ENCODE results near the gene PIP5K1C. TPM values are rescaled to one million over a fixed set of nuclear protein-coding genes. Genes with fewer than 3 reads are reported as not detected.

PIP5K1C gene
- total RNA-seq, 1 experiment from 2014 or later: 13.3 TPM

DNA sequence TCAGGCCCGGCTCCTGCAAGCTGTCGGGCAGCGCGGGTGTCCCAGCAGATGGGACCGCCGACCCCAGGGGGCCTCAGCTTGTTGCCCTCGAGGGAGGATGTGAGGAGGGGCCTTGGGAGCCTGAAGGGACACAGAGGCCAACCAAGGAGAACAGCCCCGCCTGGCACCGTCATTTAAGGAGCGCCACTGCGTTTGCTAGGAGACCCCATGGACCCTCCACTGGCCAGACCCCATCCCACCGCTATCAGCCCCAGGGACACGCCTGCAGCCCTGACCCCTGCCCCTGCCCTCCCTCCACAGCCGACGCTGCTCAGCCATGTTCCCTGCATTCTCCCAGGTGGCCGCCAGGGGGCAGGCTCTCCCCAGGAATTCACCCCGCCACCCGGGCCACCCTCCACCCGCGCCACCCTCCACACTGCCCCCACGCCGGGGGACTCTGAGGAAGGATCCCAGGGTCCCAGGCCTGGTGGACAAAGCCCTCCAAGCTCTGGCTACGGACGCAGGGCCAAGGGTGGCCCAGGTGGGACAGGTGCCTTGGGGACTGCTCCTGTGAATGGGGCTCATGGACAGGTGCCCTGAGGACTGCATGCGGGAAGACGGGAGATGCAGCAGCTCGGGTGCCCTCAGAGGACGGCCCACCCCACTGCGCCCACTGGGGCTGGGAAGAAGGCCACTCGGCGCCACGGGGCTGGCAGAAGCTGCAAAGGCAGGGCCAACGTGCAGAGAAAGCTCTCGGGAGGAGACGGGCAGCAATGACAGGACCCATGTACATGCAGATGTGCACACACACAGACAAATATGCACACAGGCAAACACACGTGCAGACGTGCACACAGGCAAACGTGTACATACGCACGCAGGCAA, 34.4 kb downstream of the PIP5K1C start:
- Mint-ChIP-seq H3K4me3 (ENCODE audit: unreplicated experiment) (no peak overlapping the region), H3K9me3 (ENCODE audit: unreplicated experiment) (no peaks in the 10 kb centered on the region), H3K36me3 (ENCODE audit: insufficient read depth, unreplicated experiment) (peaks cover 9% of the 10 kb centered on the region), H3K27me3 (ENCODE audit: insufficient read depth, unreplicated experiment) (no peaks in the 10 kb centered on the region), H3K4me1 (ENCODE audit: insufficient read depth, unreplicated experiment) (no peaks in the 10 kb centered on the region), H3K27ac (ENCODE audit: low read depth, unreplicated experiment) (no peak overlapping the region)
- no TSS peak for BruUV-seq (replicated peaks)
- intact Hi-C loops (cut with micrococcal nuclease): loop anchor here (2.0 kb wide), 2 partner anchors 41 to 183 kb away; no protein-coding TSS in a partner anchor
- DNase-seq (ENCODE audit: unreplicated experiment): peak; percentile 49
- TF ChIP-seq, protein P1, sequence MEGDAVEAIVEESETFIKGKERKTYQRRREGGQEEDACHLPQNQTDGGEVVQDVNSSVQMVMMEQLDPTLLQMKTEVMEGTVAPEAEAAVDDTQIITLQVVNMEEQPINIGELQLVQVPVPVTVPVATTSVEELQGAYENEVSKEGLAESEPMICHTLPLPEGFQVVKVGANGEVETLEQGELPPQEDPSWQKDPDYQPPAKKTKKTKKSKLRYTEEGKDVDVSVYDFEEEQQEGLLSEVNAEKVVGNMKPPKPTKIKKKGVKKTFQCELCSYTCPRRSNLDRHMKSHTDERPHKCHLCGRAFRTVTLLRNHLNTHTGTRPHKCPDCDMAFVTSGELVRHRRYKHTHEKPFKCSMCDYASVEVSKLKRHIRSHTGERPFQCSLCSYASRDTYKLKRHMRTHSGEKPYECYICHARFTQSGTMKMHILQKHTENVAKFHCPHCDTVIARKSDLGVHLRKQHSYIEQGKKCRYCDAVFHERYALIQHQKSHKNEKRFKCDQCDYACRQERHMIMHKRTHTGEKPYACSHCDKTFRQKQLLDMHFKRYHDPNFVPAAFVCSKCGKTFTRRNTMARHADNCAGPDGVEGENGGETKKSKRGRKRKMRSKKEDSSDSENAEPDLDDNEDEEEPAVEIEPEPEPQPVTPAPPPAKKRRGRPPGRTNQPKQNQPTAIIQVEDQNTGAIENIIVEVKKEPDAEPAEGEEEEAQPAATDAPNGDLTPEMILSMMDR (IDR thresholded peaks at IDR 0.05; ENCODE audit: unreplicated experiment): peak; percentile 99
- CTCF ChIA-PET: interaction anchor here (0.6 to 2.5 kb wide), 14 partner anchors 10 to 1295 kb away, joined by 3 to 18 read pairs (median 3); no protein-coding TSS in a partner anchor
- POLR2A ChIA-PET: interaction anchor here (0.6 kb wide), 1 partner anchor 521 kb away, joined by 3 read pairs; no protein-coding TSS in a partner anchor

DNA sequence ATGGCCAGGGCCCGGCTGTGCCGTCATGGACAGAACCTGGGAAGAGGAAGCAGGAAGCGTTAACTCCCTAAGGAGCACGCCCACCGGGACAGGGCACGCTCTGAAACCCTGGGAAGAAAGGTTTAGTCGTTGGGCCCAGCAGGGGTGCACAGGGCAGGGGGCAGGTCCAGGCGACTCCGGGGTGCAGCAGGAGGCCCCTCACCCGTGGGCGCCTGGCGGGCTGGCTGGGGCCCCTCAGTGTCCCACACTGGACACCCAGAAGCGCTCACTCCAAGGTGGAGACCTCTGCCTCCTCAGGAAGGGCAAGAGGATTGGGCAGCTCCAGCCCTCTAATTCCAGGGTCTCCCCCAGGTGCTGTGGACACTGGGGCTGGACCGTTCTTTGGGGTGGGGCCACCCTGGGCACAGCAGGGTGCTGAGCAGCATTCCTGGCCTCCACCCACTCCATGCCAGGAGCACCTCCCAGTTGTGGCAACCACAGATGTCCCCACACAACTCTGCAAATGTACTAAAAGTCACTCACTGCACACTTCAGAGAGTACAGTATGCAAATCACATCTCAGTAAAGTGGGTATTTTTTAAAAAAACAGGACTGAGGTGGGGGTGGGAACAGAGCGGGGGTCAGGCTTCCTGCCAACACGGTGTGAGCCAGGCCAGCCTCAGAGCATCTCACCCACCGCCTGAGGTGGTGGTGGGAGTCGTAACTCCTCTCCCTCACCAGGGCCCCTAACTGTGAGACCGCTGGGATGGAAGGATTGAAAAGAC, 35.2 kb downstream of the PIP5K1C start:
- Mint-ChIP-seq H3K27me3 (ENCODE audit: insufficient read depth, unreplicated experiment) (no peaks in the 10 kb centered on the region), H3K9me3 (ENCODE audit: unreplicated experiment) (no peaks in the 10 kb centered on the region), H3K4me1 (ENCODE audit: insufficient read depth, unreplicated experiment) (no peaks in the 10 kb centered on the region), H3K4me3 (ENCODE audit: unreplicated experiment) (no peak overlapping the region), H3K36me3 (ENCODE audit: insufficient read depth, unreplicated experiment) (peaks cover 9% of the 10 kb centered on the region), H3K27ac (ENCODE audit: low read depth, unreplicated experiment) (no peak overlapping the region)
- POLR2A ChIA-PET: interaction anchor here (0.6 kb wide), 1 partner anchor 114 kb away, joined by 3 read pairs; no protein-coding TSS in a partner anchor
- DNase-seq (ENCODE audit: unreplicated experiment): no peak
- BruUV-seq (replicated peaks): no TSS peak
- CTCF ChIA-PET: interaction anchor here (0.6 to 2.5 kb wide), 7 partner anchors 9 to 655 kb away, joined by 3 to 18 read pairs (median 3); no protein-coding TSS in a partner anchor
- TF ChIP-seq, protein P1 (IDR thresholded peaks at IDR 0.05; ENCODE audit: unreplicated experiment): no peak
- intact Hi-C loops (cut with micrococcal nuclease): loop anchor here (2.0 kb wide), 1 partner anchor 42 kb away; no protein-coding TSS in a partner anchor

GRCh38 chr19:3663838-3664237, 36.4 kb downstream of the PIP5K1C start:
- TF ChIP-seq, protein P1 (IDR thresholded peaks at IDR 0.05; ENCODE audit: unreplicated experiment): no peak
- Mint-ChIP-seq H3K4me1 (ENCODE audit: insufficient read depth, unreplicated experiment) (no peaks in the 10 kb centered on the region), H3K9me3 (ENCODE audit: unreplicated experiment) (no peaks in the 10 kb centered on the region), H3K4me3 (ENCODE audit: unreplicated experiment) (no peak overlapping the region), H3K27me3 (ENCODE audit: insufficient read depth, unreplicated experiment) (no peaks in the 10 kb centered on the region), H3K36me3 (ENCODE audit: insufficient read depth, unreplicated experiment) (peaks cover 9% of the 10 kb centered on the region), H3K27ac (ENCODE audit: low read depth, unreplicated experiment) (no peak overlapping the region)
- BruUV-seq (replicated peaks): no TSS peak
- CTCF ChIA-PET: interaction anchor here (1.5 kb wide), 1 partner anchor 11 kb away, joined by 4 read pairs; no protein-coding TSS in a partner anchor
- POLR2A ChIA-PET: no interaction called here
- DNase-seq (ENCODE audit: unreplicated experiment): no peak
- intact Hi-C loops (cut with micrococcal nuclease): loop anchor here (2.0 kb wide), 1 partner anchor 43 kb away; no protein-coding TSS in a partner anchor

Data from MCF 10A (cell line).